Measurements from ENCODE around the gene ABLIM3.

DNA sequence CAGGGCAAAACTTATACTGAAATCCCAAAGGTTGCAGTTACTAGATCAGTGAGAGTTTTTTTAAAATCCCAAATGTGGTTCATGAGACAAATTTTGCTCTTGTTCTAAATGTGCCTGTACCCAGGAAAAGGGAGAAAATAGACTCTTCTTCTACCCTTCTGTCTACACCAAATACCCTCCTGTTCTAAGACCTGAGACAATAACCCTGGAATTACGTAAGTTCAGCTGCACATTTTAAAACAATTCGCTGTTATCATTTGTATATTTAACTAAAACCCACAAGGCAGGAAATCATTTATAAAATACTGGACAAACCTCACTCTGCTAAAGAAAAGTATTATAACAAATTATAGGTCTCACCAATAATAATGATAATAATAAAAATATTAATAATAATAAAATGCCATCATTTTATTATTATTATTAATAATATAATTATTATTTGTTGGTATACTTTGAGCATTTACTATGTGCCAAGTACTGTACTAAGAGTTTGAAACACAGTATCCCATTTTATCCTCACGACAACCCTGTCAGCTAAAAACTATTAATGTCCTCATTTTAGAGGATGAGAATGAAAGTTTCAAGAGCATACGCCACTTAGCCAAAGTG, 80.5 kb downstream of the ABLIM3 start:
- TF ChIP-seq POLR2A (IDR thresholded peaks at IDR 0.05; ENCODE audit: low read length) (no peak), GATA1 (IDR thresholded peaks at IDR 0.05; ENCODE audit: low read depth, low read length) (no peak)
